GM21619 (cell line): ENCODE results near the gene SLC4A7.

ENCODE experiments used
- ATAC-seq: cut with Tn5 transposase; IDR thresholded peaks from one replicate; pipeline ENCODE4 v1.9.1; 2021; ENCODE audit not compliant: unreplicated experiment

Gene SLC4A7

GRCh38 chr3:27326629-27327545 is 157.3 kb downstream of the SLC4A7 start:
- ATAC-seq = no peak

GRCh38 chr3:27326202-27326601 is 158.0 kb downstream of the SLC4A7 start:
- ATAC-seq = no peak

- peak; percentile 46 for ATAC-seq
Measured at GRCh38 chr3:27325419-27325818, 158.8 kb downstream of the SLC4A7 start.

GRCh38 chr3:27324686-27325085 is 159.5 kb downstream of the SLC4A7 start:
- ATAC-seq = no peak

- no peak for ATAC-seq
Measured at GRCh38 chr3:27323087-27323570, 161.1 kb downstream of the SLC4A7 start.
